ENCODE results near the gene IGF2BP1.
"Not testable (repeated sequence)": the region's sequence is repeated elsewhere in the genome, so short reads cannot be mapped to it uniquely, and the experiment has no call there.

Gene IGF2BP1

GRCh38 chr17:49054342-49055092 lies 57.3 kb downstream of the IGF2BP1 start:
- DNase-seq (ENCODE audit: low spot score) = no peak

- DNase-seq (ENCODE audit: low spot score) = no peak
Observed at GRCh38 chr17:49055181-49055927, 58.2 kb downstream of the IGF2BP1 start.

- DNase-seq (ENCODE audit: low spot score) = no peak
Observed at GRCh38 chr17:49061524-49061943, 64.3 kb downstream of the IGF2BP1 start.

- no peak for DNase-seq (ENCODE audit: low spot score)
Observed at GRCh38 chr17:49063652-49064051, 66.5 kb downstream of the IGF2BP1 start.

GRCh38 chr17:49067163-49067562 lies 70.0 kb downstream of the IGF2BP1 start:
- no peak for DNase-seq (ENCODE audit: low spot score)

GRCh38 chr17:49069585-49070273 lies 72.5 kb downstream of the IGF2BP1 start:
- DNase-seq (ENCODE audit: low spot score) = no peak

- no peak for DNase-seq (ENCODE audit: low spot score)
Observed at GRCh38 chr17:49071106-49071505, 73.9 kb downstream of the IGF2BP1 start.

GRCh38 chr17:49074851-49075540 lies 77.8 kb downstream of the IGF2BP1 start:
- DNase-seq (ENCODE audit: low spot score) = no peak

GRCh38 chr17:49076573-49077384 lies 79.6 kb downstream of the IGF2BP1 start:
- DNase-seq (ENCODE audit: low spot score) = no peak

- no peak for DNase-seq (ENCODE audit: low spot score)
Observed at GRCh38 chr17:49078248-49078647, 81.1 kb downstream of the IGF2BP1 start.

GRCh38 chr17:49079840-49080663 lies 82.9 kb downstream of the IGF2BP1 start:
- DNase-seq (ENCODE audit: low spot score) = no peak

- no peak for DNase-seq (ENCODE audit: low spot score)
Observed at GRCh38 chr17:49082231-49082630, 85.0 kb downstream of the IGF2BP1 start.

GRCh38 chr17:49085046-49085445 lies 87.9 kb downstream of the IGF2BP1 start:
- DNase-seq (ENCODE audit: low spot score) = not testable (repeated sequence)

- DNase-seq (ENCODE audit: low spot score) = no peak
Observed at GRCh38 chr17:49085565-49086315, 88.6 kb downstream of the IGF2BP1 start.

GRCh38 chr17:49086316-49086605 lies 89.1 kb downstream of the IGF2BP1 start:
- DNase-seq (ENCODE audit: low spot score) = no peak

- no peak for DNase-seq (ENCODE audit: low spot score)
Observed at GRCh38 chr17:49086649-49087048, 89.5 kb downstream of the IGF2BP1 start.

GRCh38 chr17:49089094-49089493 lies 91.9 kb downstream of the IGF2BP1 start:
- no peak for DNase-seq (ENCODE audit: low spot score)

- no peak for DNase-seq (ENCODE audit: low spot score)
Observed at GRCh38 chr17:49090878-49091594, 93.9 kb downstream of the IGF2BP1 start.

GRCh38 chr17:49093131-49093530 lies 95.9 kb downstream of the IGF2BP1 start:
- DNase-seq (ENCODE audit: low spot score) = no peak
